HFF-Myc (cell line): ENCODE data around the gene RIPK4.

Experiments
- DNase-seq: peaks from one replicate; pipeline ENCODE4 v3.0.0-alpha.2; 2011; ENCODE audit warnings: low read depth; ENCODE audit errors: extremely low read depth
- H3K4me3 ChIP-seq: replicated peaks from 2 replicates; pipeline ENCODE4 v1.5.1; 2011; ENCODE audit warnings: low read depth, mild to moderate bottlenecking, control low read depth, low read length
- TF ChIP-seq, protein P1 (sequence below): IDR thresholded peaks from 2 replicates; pipeline ENCODE4 v1.5.1; 2012; ENCODE audit warnings: mild to moderate bottlenecking, low read depth, low read length, control low read depth; ENCODE audit errors: missing control alignments

The RIPK4 gene

DNA sequence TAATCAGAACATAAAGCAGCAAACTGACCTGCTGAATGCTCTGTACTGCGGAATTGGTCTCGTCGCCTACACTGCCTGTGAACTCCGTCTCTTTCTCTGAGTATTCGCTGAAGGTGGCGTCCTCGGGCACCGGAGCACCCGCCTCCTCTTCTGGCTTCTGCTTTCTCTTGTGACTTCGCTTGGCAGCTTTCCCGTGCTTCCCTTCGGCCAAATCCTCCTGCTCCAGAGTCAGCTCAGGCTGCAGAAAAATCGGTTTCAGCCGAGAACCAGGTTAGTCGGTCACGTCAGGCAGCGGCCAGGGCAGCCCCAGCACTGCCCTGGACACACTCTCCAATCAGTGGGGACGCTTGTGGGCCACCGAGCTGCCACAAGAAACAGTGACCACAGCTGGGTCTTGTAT lies 35.8 kb upstream of the RIPK4 start:
- TF ChIP-seq, protein P1, sequence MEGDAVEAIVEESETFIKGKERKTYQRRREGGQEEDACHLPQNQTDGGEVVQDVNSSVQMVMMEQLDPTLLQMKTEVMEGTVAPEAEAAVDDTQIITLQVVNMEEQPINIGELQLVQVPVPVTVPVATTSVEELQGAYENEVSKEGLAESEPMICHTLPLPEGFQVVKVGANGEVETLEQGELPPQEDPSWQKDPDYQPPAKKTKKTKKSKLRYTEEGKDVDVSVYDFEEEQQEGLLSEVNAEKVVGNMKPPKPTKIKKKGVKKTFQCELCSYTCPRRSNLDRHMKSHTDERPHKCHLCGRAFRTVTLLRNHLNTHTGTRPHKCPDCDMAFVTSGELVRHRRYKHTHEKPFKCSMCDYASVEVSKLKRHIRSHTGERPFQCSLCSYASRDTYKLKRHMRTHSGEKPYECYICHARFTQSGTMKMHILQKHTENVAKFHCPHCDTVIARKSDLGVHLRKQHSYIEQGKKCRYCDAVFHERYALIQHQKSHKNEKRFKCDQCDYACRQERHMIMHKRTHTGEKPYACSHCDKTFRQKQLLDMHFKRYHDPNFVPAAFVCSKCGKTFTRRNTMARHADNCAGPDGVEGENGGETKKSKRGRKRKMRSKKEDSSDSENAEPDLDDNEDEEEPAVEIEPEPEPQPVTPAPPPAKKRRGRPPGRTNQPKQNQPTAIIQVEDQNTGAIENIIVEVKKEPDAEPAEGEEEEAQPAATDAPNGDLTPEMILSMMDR = no peak
- no peak for DNase-seq
- H3K4me3 ChIP-seq = no peak overlapping the region

DNA sequence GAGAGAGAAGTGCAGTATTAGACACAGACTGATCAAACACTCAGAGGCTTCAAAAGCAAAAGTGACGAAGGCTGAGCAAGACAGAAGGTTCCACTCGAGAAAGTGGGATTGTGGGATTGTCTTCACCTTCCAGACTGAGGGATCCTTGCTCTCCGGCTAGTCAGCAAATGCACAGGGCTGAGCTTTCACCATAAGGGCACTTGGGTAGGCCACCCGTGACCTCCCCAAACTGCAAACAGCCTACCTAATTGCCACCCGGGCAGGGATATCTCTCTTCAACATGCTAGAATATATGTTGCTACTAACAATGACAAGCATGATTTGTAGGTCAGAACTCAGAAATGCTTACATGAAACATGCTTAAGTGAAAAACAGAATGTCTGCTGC lies 35.3 kb upstream of the RIPK4 start:
- H3K4me3 ChIP-seq = no peak overlapping the region
- TF ChIP-seq, protein P1 = no peak

DNA sequence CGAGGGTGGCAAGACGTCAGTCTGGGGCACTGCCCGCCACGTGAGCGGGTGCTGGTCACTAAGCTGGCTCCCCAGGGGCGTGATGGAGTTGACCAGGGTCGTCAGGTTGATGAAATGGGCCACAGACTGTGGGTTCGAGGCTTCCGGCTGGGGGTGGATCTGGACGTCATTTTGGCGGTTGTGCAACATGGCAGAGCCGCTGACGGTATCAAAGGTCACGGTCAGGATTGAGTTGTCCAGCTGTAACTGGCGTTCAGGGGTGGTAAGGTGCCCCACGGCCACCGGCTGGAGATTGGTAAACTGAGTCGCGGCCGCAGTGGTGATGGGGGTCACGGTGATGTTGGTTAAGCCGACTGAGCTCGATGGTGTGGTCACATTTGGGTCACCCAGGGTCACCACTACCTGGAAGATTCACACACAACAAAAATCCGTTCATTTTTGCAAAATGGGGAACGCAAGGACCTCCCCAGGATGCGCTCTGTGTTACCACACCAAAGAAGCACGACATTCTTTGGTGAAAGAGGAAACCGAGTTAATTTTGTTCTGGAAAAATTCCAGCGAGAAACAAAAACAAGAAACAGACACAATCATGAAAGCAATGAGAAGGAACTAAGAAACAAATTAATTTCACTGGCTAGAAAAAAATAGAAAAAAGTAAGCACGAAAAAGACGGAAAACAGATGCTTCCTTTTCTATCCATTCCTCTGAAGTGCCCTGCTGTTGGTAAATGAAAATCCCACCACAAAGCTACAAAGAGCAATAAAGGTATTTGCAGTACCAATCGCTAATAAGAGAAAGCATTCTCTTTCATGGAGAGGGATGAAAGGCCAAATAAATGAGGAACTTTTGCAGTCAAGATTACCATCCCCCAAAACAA lies 34.7 kb upstream of the RIPK4 start:
- H3K4me3 ChIP-seq = no peak overlapping the region
- DNase-seq = no peak
- TF ChIP-seq, protein P1 = no peak

More for the DNA sequence above, 35.3 kb upstream of the RIPK4 start:
- DNase-seq = no peak

DNA sequence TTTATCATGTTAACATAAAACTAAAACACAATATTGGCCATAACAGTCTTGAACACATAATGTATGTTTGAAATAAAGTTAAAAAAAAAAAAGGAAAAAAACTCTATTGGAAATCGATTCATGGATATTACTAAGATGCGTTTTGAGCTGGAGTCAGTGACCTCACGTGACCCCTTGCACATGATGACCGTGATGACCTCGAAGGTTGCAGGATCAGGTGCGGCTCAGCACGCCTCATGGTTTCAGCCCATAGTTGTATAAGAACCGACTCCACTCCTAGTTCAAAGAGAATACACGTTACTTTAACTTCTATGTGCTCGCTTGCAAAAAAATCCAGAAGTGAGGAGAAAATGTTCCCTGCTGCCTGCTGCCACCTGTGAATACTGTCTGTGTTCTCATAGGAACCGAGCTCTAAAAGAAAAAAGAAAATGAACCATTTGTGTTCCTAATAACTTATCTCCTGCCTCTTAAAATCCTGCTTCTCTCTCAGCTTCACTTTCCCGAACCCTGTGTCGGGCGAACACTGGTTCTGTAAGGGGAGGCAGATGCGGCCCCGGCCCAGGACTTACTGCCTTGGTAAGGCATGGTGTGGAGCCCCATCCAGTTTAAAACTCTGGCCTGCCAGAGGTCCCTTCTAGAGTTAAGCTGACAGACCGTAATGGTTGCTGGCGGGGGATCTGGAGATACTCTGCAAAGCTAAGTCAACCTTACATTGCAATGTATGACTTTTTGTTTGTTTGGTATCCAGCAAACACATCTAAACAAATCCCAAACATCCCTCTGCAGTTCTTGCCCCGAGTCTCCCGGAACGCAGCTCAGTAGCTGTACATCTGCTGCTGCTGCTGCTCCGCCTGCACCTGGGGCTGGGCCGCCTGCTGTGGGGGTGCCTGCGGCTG lies 33.8 kb upstream of the RIPK4 start:
- no peak overlapping the region for H3K4me3 ChIP-seq
- DNase-seq = no peak
- TF ChIP-seq, protein P1 = no peak

DNA sequence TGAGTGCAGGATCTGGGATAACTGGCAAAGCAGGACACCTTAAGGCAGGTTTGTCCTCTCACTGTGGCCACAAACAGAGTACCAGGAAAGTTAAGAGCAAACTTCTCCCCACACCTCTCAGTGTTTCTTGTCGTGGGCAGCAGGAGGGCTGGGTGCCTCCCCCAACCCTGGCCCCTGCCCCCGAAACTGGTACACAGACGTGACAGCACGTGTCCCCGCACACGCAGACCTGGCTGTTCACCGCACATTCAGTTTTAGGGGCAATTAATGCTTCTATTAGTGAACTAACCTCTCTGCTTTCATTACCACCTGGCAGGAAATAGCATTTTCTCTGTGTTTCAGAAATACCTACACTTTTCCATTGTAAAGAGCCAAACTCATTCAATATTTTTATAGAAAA lies 32.9 kb upstream of the RIPK4 start:
- no peak overlapping the region for H3K4me3 ChIP-seq
- TF ChIP-seq, protein P1 = no peak
- no peak for DNase-seq

DNA sequence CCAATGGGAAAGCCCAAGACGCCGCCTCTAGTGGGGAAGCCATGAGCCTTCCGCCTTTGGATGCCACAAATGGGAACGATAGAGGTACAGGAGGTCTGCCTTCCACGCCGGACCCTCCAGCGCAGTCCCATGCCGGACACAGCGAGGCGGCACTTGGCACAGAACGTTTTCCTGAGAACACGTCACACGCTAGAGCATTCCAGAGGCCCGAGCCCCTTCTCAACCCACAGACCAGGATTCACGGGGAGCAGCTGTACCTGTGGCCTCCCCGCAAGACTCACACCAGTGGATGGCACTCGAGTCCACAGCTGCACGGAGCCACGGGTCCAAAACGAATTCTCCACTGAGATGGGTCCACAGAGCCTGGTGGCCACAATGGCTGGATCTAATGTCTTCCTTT lies 31.5 kb upstream of the RIPK4 start:
- no peak for DNase-seq
- H3K4me3 ChIP-seq = no peak overlapping the region
- TF ChIP-seq, protein P1 = no peak
